GM12865 (cell line): Measurements from ENCODE around the gene MSL1.

Source experiments
- DNase-seq: peaks from one replicate; pipeline ENCODE4 v3.0.0; 2010; ENCODE audit warnings: low read depth
- H3K4me3 ChIP-seq: 2 replicates; pipeline ENCODE4 v1.5.1; 2011; ENCODE audit warnings: mild to moderate bottlenecking, low read depth, low read length, control low read depth
- TF ChIP-seq, protein P1 (sequence below): IDR thresholded peaks from 2 replicates; pipeline ENCODE4 v1.5.1; 2011; ENCODE audit warnings: low read length, control low read depth, low read depth, inconsistent platforms; ENCODE audit not compliant: insufficient read depth; ENCODE audit errors: missing control alignments

MSL1 gene

DNA sequence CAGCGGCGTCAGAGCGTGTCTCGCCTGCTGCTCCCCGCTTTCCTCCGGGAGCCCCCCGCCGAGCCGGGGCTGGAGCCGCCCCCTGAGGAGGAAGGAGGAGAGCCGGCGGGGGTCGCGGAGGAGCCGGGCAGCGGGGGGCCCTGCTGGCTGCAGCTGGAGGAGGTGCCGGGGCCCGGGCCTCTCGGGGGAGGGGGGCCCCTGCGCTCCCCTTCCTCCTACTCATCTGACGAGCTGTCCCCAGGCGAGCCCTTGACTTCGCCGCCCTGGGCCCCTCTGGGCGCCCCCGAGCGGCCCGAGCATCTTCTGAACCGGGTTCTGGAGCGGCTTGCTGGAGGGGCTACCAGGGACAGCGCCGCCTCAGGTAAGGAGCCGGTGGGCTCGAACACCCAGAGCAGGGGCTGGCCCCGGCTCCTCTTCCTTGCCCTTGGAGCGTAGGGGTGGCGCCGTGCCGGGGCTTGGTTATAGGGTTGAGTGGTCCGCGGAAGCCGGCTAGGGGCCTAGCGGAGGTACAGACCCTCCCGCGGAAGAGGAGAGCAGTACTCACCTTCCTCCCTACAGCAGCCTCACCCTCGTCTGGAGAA lies 56.3 kb downstream of the MSL1 start:
- H3K4me3 ChIP-seq, result no peak overlapping the region
- DNase-seq, result no peak

GRCh38 chr17:40178660-40179059 lies 56.9 kb downstream of the MSL1 start:
- TF ChIP-seq, protein P1, sequence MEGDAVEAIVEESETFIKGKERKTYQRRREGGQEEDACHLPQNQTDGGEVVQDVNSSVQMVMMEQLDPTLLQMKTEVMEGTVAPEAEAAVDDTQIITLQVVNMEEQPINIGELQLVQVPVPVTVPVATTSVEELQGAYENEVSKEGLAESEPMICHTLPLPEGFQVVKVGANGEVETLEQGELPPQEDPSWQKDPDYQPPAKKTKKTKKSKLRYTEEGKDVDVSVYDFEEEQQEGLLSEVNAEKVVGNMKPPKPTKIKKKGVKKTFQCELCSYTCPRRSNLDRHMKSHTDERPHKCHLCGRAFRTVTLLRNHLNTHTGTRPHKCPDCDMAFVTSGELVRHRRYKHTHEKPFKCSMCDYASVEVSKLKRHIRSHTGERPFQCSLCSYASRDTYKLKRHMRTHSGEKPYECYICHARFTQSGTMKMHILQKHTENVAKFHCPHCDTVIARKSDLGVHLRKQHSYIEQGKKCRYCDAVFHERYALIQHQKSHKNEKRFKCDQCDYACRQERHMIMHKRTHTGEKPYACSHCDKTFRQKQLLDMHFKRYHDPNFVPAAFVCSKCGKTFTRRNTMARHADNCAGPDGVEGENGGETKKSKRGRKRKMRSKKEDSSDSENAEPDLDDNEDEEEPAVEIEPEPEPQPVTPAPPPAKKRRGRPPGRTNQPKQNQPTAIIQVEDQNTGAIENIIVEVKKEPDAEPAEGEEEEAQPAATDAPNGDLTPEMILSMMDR, result no peak
- H3K4me3 ChIP-seq, result no peak overlapping the region
- no peak for DNase-seq

More for the DNA sequence above, 56.3 kb downstream of the MSL1 start:
- TF ChIP-seq, protein P1, result no peak

- H3K4me3 ChIP-seq, result no peak overlapping the region
- TF ChIP-seq, protein P1, result no peak
- DNase-seq, result no peak
These were observed 58.3 kb downstream of the MSL1 start for GRCh38 chr17:40179923-40180659.

DNA sequence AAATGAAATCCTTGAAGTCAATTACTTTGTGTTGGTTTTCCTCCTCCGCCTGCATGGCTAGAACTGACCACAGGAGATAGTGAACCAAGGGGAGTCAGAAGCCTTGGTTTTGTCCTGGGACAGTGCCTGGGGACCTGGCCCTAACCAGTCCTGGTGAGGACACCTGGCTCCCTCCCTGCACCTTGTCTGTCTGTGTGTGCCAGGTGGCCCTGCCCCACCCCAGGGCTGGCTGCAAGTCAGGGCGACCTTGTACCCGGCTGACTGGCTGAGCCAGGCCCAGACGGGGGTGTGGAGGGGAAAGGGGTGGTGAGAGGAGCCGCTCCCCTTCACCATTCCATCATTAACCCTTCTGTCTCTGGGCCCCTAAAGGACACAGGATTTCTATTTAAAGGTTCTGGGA lies 58.9 kb downstream of the MSL1 start:
- DNase-seq, result no peak
- TF ChIP-seq, protein P1, result no peak
- H3K4me3 ChIP-seq, result no peak overlapping the region

GRCh38 chr17:40181205-40181604 lies 59.4 kb downstream of the MSL1 start:
- DNase-seq, result no peak
- H3K4me3 ChIP-seq, result no peak overlapping the region
- TF ChIP-seq, protein P1, result no peak

DNA sequence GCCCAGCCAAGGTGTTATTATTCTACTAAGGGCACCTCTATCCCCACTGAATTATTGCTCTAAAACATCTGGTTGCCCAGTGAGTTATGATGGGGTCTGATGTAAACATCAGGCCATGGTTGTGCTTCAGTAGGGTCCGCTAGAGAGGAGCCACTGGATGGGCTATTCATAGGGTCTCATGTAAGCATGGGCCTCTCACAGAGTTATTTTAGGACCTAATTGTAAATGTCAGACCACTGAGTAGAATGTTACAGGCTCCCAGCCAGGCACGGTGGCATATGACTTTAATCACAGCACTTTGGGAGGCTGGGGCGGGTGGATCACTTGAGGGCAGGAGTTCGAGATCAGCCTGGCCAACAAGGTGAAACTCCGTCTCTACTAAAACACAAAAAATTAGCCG lies 60.8 kb downstream of the MSL1 start:
- DNase-seq, result no peak
- TF ChIP-seq, protein P1, result no peak
- no peak overlapping the region for H3K4me3 ChIP-seq
